H1 (cell line): Measurements from ENCODE around the gene UNC119. TPM values are rescaled to one million over a fixed set of nuclear protein-coding genes. Genes with fewer than 3 reads are reported as not detected.
A peak's percentile ranks its signal among the peaks of the same experiment; 100 is the strongest.

Source experiments
- EZH2 ChIP-seq: fragments of 200-600 bp; sonication (generic); IDR thresholded peaks from 2 replicates; pipeline ENCODE4 v1.7.1; 2012; ENCODE audit warnings: low read depth, mild to moderate bottlenecking, moderate library complexity, low read length, inconsistent platforms; ENCODE audit not compliant: severe bottlenecking
- GABPA ChIP-seq: IDR thresholded peaks from 2 replicates; pipeline ENCODE4 v1.6.1; 2011; ENCODE audit warnings: mild to moderate bottlenecking, low read length, moderate library complexity, borderline replicate concordance; ENCODE audit not compliant: insufficient read depth
- NRF1 ChIP-seq: IDR thresholded peaks from 2 replicates; pipeline ENCODE4 v1.6.1; 2011; ENCODE audit warnings: mild to moderate bottlenecking, low read depth, low read length, improper control_type of control experiment
- SP4 ChIP-seq: IDR thresholded peaks from 2 replicates; pipeline ENCODE4 v1.6.1; 2012; ENCODE audit warnings: low read length, inconsistent platforms
- SRF ChIP-seq: IDR thresholded peaks from 2 replicates; pipeline ENCODE4 v1.6.1; 2011; ENCODE audit warnings: mild to moderate bottlenecking, low read depth, low read length, moderate library complexity
- polyA plus RNA-seq, 7 experiments: library from polyadenylated mRNA; depleted of rRNA in 3 of 7; stranded (reverse) in 5 of 7; unstranded in 2 of 7; fragments of >200 nt in 5 of 7; fragments of 200-250 nt in 2 of 7; gene quantifications; 1 replicate in 5 of 7; 2 replicates in 1 of 7; 4 replicates in 1 of 7; pipeline versions ENCODE4 v1.2.1 to v1.2.3, GENCODE V29; 2011 to 2013; ENCODE audit warnings: missing spikeins in 2 of 7, mixed read lengths in 2 of 7
- total RNA-seq: library from RNA; stranded (reverse); fragmentation: NEBNext Ultra II Directional; extraction: Animal tissue kit (Norgen Biotek cat#: 25700); gene quantifications from 2 replicates; pipeline ENCODE4 v1.2.1, GENCODE V29; 2021
- TF ChIP-seq, protein P1 (sequence below): fragments of 300-600 bp; sonication (generic); IDR thresholded peaks from 2 replicates; pipeline ENCODE4 v1.7.1; 2012; ENCODE audit warnings: low read length, moderate library complexity, mild to moderate bottlenecking, inconsistent platforms; ENCODE audit not compliant: insufficient replicate concordance
- TF ChIP-seq, protein P2 (sequence below), 3 experiments: IDR thresholded peaks; 1 replicate in 2 of 3; 2 replicates in 1 of 3; pipeline versions ENCODE4 v1.5.1 to v1.6.1; 2011; ENCODE audit warnings: low read length in 3 of 3, mild to moderate bottlenecking in 3 of 3, inconsistent platforms in 2 of 3, low read depth in 1 of 3, moderate library complexity in 1 of 3; ENCODE audit not compliant: insufficient read depth in 1 of 3; ENCODE audit errors: control extremely low read depth in 1 of 3

UNC119 gene
- total and polyA plus RNA-seq, 2 of the 8 experiments (the other 6 are each of a cell fraction or from before 2014, with no cell fraction given): 43.5 to 94.4 TPM

DNA sequence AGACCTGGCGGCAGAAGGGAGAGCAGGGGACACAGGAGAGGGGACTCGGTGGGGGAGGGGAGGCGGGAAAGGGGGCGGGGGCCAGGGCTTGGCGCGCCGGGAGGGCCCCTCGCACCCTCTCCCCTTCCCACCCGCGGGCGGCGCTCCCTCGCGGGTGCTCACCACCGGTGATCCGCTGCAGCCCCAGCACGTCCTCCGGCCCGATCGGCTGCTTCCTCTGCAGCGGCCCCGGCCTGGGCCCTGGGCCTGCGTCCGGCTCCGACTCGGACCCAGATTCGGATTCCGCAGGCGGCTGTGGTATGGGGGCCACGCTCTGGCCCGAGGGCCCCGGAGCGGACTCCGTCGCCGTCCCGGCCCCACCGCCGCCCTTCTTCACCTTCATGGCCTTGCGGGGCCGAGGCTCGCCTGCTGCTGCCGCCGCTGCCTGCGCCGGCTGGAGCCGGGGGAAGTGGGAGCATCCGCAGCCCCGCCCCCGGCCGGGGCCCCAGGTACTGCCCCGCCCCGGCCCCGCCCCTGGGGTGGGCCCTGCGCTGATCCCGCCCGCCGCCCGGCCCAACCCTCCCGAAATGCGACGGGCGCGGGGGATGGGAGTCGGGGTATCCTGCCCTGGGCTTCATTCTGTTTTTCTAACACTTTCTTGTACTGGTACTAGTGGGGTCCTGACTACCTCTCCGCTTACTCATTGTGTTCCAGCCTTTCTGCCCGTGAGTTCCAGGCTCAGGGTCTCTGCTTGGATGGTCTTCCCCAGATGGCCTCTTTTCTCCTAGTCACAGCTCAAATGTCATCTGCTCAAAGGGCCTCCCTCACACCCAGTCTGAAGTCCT is at the start of gene UNC119 (continued):
- TF ChIP-seq GABPA (0 out of 2 replicates have a peak, but pooled peaks have one; percentile 34), SRF (no peak), NRF1 (no peak), EZH2 (no peak), SP4 (no peak)
- TF ChIP-seq, protein P1, sequence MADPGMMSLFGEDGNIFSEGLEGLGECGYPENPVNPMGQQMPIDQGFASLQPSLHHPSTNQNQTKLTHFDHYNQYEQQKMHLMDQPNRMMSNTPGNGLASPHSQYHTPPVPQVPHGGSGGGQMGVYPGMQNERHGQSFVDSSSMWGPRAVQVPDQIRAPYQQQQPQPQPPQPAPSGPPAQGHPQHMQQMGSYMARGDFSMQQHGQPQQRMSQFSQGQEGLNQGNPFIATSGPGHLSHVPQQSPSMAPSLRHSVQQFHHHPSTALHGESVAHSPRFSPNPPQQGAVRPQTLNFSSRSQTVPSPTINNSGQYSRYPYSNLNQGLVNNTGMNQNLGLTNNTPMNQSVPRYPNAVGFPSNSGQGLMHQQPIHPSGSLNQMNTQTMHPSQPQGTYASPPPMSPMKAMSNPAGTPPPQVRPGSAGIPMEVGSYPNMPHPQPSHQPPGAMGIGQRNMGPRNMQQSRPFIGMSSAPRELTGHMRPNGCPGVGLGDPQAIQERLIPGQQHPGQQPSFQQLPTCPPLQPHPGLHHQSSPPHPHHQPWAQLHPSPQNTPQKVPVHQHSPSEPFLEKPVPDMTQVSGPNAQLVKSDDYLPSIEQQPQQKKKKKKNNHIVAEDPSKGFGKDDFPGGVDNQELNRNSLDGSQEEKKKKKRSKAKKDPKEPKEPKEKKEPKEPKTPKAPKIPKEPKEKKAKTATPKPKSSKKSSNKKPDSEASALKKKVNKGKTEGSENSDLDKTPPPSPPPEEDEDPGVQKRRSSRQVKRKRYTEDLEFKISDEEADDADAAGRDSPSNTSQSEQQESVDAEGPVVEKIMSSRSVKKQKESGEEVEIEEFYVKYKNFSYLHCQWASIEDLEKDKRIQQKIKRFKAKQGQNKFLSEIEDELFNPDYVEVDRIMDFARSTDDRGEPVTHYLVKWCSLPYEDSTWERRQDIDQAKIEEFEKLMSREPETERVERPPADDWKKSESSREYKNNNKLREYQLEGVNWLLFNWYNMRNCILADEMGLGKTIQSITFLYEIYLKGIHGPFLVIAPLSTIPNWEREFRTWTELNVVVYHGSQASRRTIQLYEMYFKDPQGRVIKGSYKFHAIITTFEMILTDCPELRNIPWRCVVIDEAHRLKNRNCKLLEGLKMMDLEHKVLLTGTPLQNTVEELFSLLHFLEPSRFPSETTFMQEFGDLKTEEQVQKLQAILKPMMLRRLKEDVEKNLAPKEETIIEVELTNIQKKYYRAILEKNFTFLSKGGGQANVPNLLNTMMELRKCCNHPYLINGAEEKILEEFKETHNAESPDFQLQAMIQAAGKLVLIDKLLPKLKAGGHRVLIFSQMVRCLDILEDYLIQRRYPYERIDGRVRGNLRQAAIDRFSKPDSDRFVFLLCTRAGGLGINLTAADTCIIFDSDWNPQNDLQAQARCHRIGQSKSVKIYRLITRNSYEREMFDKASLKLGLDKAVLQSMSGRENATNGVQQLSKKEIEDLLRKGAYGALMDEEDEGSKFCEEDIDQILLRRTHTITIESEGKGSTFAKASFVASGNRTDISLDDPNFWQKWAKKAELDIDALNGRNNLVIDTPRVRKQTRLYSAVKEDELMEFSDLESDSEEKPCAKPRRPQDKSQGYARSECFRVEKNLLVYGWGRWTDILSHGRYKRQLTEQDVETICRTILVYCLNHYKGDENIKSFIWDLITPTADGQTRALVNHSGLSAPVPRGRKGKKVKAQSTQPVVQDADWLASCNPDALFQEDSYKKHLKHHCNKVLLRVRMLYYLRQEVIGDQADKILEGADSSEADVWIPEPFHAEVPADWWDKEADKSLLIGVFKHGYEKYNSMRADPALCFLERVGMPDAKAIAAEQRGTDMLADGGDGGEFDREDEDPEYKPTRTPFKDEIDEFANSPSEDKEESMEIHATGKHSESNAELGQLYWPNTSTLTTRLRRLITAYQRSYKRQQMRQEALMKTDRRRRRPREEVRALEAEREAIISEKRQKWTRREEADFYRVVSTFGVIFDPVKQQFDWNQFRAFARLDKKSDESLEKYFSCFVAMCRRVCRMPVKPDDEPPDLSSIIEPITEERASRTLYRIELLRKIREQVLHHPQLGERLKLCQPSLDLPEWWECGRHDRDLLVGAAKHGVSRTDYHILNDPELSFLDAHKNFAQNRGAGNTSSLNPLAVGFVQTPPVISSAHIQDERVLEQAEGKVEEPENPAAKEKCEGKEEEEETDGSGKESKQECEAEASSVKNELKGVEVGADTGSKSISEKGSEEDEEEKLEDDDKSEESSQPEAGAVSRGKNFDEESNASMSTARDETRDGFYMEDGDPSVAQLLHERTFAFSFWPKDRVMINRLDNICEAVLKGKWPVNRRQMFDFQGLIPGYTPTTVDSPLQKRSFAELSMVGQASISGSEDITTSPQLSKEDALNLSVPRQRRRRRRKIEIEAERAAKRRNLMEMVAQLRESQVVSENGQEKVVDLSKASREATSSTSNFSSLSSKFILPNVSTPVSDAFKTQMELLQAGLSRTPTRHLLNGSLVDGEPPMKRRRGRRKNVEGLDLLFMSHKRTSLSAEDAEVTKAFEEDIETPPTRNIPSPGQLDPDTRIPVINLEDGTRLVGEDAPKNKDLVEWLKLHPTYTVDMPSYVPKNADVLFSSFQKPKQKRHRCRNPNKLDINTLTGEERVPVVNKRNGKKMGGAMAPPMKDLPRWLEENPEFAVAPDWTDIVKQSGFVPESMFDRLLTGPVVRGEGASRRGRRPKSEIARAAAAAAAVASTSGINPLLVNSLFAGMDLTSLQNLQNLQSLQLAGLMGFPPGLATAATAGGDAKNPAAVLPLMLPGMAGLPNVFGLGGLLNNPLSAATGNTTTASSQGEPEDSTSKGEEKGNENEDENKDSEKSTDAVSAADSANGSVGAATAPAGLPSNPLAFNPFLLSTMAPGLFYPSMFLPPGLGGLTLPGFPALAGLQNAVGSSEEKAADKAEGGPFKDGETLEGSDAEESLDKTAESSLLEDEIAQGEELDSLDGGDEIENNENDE: no peak
- TF ChIP-seq, protein P2, sequence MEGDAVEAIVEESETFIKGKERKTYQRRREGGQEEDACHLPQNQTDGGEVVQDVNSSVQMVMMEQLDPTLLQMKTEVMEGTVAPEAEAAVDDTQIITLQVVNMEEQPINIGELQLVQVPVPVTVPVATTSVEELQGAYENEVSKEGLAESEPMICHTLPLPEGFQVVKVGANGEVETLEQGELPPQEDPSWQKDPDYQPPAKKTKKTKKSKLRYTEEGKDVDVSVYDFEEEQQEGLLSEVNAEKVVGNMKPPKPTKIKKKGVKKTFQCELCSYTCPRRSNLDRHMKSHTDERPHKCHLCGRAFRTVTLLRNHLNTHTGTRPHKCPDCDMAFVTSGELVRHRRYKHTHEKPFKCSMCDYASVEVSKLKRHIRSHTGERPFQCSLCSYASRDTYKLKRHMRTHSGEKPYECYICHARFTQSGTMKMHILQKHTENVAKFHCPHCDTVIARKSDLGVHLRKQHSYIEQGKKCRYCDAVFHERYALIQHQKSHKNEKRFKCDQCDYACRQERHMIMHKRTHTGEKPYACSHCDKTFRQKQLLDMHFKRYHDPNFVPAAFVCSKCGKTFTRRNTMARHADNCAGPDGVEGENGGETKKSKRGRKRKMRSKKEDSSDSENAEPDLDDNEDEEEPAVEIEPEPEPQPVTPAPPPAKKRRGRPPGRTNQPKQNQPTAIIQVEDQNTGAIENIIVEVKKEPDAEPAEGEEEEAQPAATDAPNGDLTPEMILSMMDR (IDR thresholded peaks at IDR 0.05; ENCODE audit: control extremely low read depth in 1 of 3, insufficient read depth in 1 of 3, low read depth in 1 of 3, low read length in 3 of 3): no peak
